ENCODE measurements around the gene GALK2. TPM values are rescaled to one million over a fixed set of nuclear protein-coding genes. Genes with fewer than 3 reads are reported as not detected.

The GALK2 gene
- total RNA-seq, 2 experiments from 2014 or later = 27.9 to 31.5 TPM

GRCh38 chr15:49225572-49226281 lies 55.7 kb downstream of the GALK2 start:
- no TSS peak for BruUV-seq (replicated peaks)
- no peak overlapping the region for H2AFZ ChIP-seq (ENCODE audit: low read length)
- peaks cover 5% of the 10 kb centered on the region; the same call in 1 of the 2 replicates for H3K36me3 ChIP-seq (ENCODE audit: insufficient read depth, low read length)
- H4K20me1 ChIP-seq (ENCODE audit: insufficient read depth, low read length) = no peaks in the 10 kb centered on the region
- no peaks in the 10 kb centered on the region for H3K9me2 ChIP-seq (ENCODE audit: insufficient read depth, low read length)
- H3K9me3 ChIP-seq (ENCODE audit: low read length) = peaks cover 6% of the 10 kb centered on the region; the same call in 1 of the 2 replicates
- no peak for DNase-seq (ENCODE audit: low spot score)
- intact Hi-C loops (cut with micrococcal nuclease; ENCODE audit: unreplicated experiment) = no loop called here
- H3K4me2 ChIP-seq (ENCODE audit: low read length) = no peak overlapping the region
- POLR2A ChIA-PET = no interaction called here
- H3K79me2 ChIP-seq (ENCODE audit: insufficient read depth, low read depth, low read length) = no peaks in the 10 kb centered on the region
- no peak overlapping the region for H3K4me3 ChIP-seq (ENCODE audit: low read depth, low read length, poor library complexity, severe bottlenecking)
- H3K4me1 ChIP-seq (ENCODE audit: insufficient read depth, low read length, poor library complexity, severe bottlenecking) = no peaks in the 10 kb centered on the region
- CTCF ChIA-PET (ENCODE audit: unreplicated experiment) = no interaction called here
- H3K27ac ChIP-seq (ENCODE audit: low read depth, low read length, poor library complexity, severe bottlenecking) = no peak overlapping the region
- TF ChIP-seq EZH2phosphoT487 (IDR thresholded peaks at IDR 0.05; ENCODE audit: borderline replicate concordance, low read depth, low read length) (no peak), CTCF (conservative IDR thresholded peaks at IDR 0.05; ENCODE audit: low read length) (0 out of 2 replicates have a peak, but pooled peaks have one; percentile 28)

- Histone ChIP-seq H3K27ac (ENCODE audit: low read depth, low read length, poor library complexity, severe bottlenecking) (no peak overlapping the region), H3K4me3 (ENCODE audit: low read depth, low read length, poor library complexity, severe bottlenecking) (no peak overlapping the region), H2AFZ (ENCODE audit: low read length) (no peak overlapping the region), H3K4me2 (ENCODE audit: low read length) (no peak overlapping the region), H3K79me2 (ENCODE audit: insufficient read depth, low read depth, low read length) (no peaks in the 10 kb centered on the region), H3K4me1 (ENCODE audit: insufficient read depth, low read length, poor library complexity, severe bottlenecking) (no peaks in the 10 kb centered on the region), H4K20me1 (ENCODE audit: insufficient read depth, low read length) (no peaks in the 10 kb centered on the region), H3K9me2 (ENCODE audit: insufficient read depth, low read length) (no peaks in the 10 kb centered on the region), H3K36me3 (ENCODE audit: insufficient read depth, low read length) (peaks cover 21% of the 10 kb centered on the region; the same call in 1 of the 2 replicates), H3K9me3 (ENCODE audit: low read length) (peaks cover 8% of the 10 kb centered on the region; the same call in 1 of the 2 replicates)
- DNase-seq (ENCODE audit: low spot score) = no peak
- TF ChIP-seq EZH2phosphoT487 (IDR thresholded peaks at IDR 0.05; ENCODE audit: borderline replicate concordance, low read depth, low read length) (no peak), CTCF (conservative IDR thresholded peaks at IDR 0.05; ENCODE audit: low read length) (no peak)
- intact Hi-C loops (cut with micrococcal nuclease; ENCODE audit: unreplicated experiment) = no loop called here
- ChIA-PET POLR2A (interaction anchor here (1.1 kb wide), 1 partner anchor 9 kb away, joined by 3 read pairs; no protein-coding TSS in a partner anchor), CTCF (ENCODE audit: unreplicated experiment) (no interaction called here)
- no TSS peak for BruUV-seq (replicated peaks)
Observed at GRCh38 chr15:49227602-49228001, 57.6 kb downstream of the GALK2 start.

- intact Hi-C loops (cut with micrococcal nuclease; ENCODE audit: unreplicated experiment) = no loop called here
- no peaks in the 10 kb centered on the region for H3K79me2 ChIP-seq (ENCODE audit: insufficient read depth, low read depth, low read length)
- H3K9me3 ChIP-seq (ENCODE audit: low read length) = peaks cover 9% of the 10 kb centered on the region; the same call in 1 of the 2 replicates
- ChIA-PET POLR2A (no interaction called here), CTCF (ENCODE audit: unreplicated experiment) (no interaction called here)
- no peak overlapping the region for H3K4me3 ChIP-seq (ENCODE audit: low read depth, low read length, poor library complexity, severe bottlenecking)
- H3K4me1 ChIP-seq (ENCODE audit: insufficient read depth, low read length, poor library complexity, severe bottlenecking) = no peaks in the 10 kb centered on the region
- no peak overlapping the region for H2AFZ ChIP-seq (ENCODE audit: low read length)
- H3K4me2 ChIP-seq (ENCODE audit: low read length) = no peak overlapping the region
- DNase-seq (ENCODE audit: low spot score) = no peak
- H3K27ac ChIP-seq (ENCODE audit: low read depth, low read length, poor library complexity, severe bottlenecking) = no peak overlapping the region
- peaks cover 24% of the 10 kb centered on the region; the same call in 1 of the 2 replicates for H3K36me3 ChIP-seq (ENCODE audit: insufficient read depth, low read length)
- no TSS peak for BruUV-seq (replicated peaks)
- H3K9me2 ChIP-seq (ENCODE audit: insufficient read depth, low read length) = no peaks in the 10 kb centered on the region
- TF ChIP-seq CTCF (conservative IDR thresholded peaks at IDR 0.05; ENCODE audit: low read length) (no peak), EZH2phosphoT487 (IDR thresholded peaks at IDR 0.05; ENCODE audit: borderline replicate concordance, low read depth, low read length) (no peak)
- H4K20me1 ChIP-seq (ENCODE audit: insufficient read depth, low read length) = no peaks in the 10 kb centered on the region
Observed at GRCh38 chr15:49229922-49230321, 59.9 kb downstream of the GALK2 start.

Data from OCI-LY7 (cell line).